Activated T-helper 2 cell treated with anti-CD3 and anti-CD28 coated beads, Interferon-gamma antibody, Interleukin-2, Interleukin-4, amounts not matched to agents 10 μg/mL and 5 μg/mL and 100 μg/mL, durations not matched to agents 14 hours and 24 hours and 36 hours (primary cell): ENCODE data around the gene SMPD4. TPM values are rescaled to one million over a fixed set of nuclear protein-coding genes. Genes with fewer than 3 reads are reported as not detected.
"Not testable (repeated sequence)": the region's sequence is repeated elsewhere in the genome, so short reads cannot be mapped to it uniquely, and the experiment has no call there.

Experiments used
- DNase-seq: peaks from one replicate; pipeline ENCODE4 v3.0.0; 2021; ENCODE audit warnings: low spot score
- H3K27ac Mint-ChIP-seq: one replicate; pipeline ENCODE4 v1.8.0; 2021; ENCODE audit warnings: mixed read lengths
- H3K27me3 Mint-ChIP-seq: one replicate; pipeline ENCODE4 v1.8.0; 2021; ENCODE audit warnings: low read depth, mixed read lengths
- H3K36me3 Mint-ChIP-seq: one replicate; pipeline ENCODE4 v1.8.0; 2021; ENCODE audit warnings: low read depth, mixed read lengths
- H3K4me1 Mint-ChIP-seq: one replicate; pipeline ENCODE4 v1.8.0; 2021; ENCODE audit warnings: low read depth, mixed read lengths
- H3K4me3 Mint-ChIP-seq: one replicate; pipeline ENCODE4 v1.8.0; 2021; ENCODE audit warnings: low read depth, mild to moderate bottlenecking, moderate library complexity, mixed read lengths
- H3K9me3 Mint-ChIP-seq: one replicate; pipeline ENCODE4 v1.8.0; 2021; ENCODE audit warnings: mixed read lengths
- intact Hi-C: fragments of 100-400 bp; cut with micrococcal nuclease; formaldehyde crosslinking; loops from one replicate; pipeline ENCODE4 v1.15.1; 2023
- total RNA-seq: library from RNA; stranded (reverse); gene quantifications from 2 replicates; pipeline ENCODE4 v1.2.3, GENCODE V29; 2022

Gene SMPD4
- total RNA-seq: 84.3 and 84.8 TPM in 2 replicates

- Mint-ChIP-seq H3K4me1 (peaks cover 9% of the 10 kb centered on the region), H3K27me3 (no peaks in the 10 kb centered on the region), H3K36me3 (peaks cover 27% of the 10 kb centered on the region), H3K9me3 (no peaks in the 10 kb centered on the region), H3K4me3 (peak within 1 kb of the TSS; percentile 92), H3K27ac (peak within 1 kb of the TSS; percentile 95)
- intact Hi-C loops: loop anchor here (1.0 to 5.0 kb wide), 3 partner anchors 151 to 1311 kb away; partner anchors contain the start of genes IMP4 and MZT2A
- peak; percentile 95 for DNase-seq
These were observed at the start of gene SMPD4 for GRCh38 chr2:130181325-130181879. Gene SMPD4, minus strand, starts transcription at chr2:130181602. Its CDS starts 5,010 bp downstream, at chr2:130176592.

- intact Hi-C loops, H3K36me3 Mint-ChIP-seq, H3K27ac Mint-ChIP-seq, H3K9me3 Mint-ChIP-seq, DNase-seq, H3K4me3 Mint-ChIP-seq, H3K4me1 Mint-ChIP-seq, H3K27me3 Mint-ChIP-seq: not testable (repeated sequence)
These were observed 49.5 kb upstream of the SMPD4 start for GRCh38 chr2:130230907-130231306.

GRCh38 chr2:130230376-130230775 is 49.0 kb upstream of the SMPD4 start:
- H3K36me3 Mint-ChIP-seq, DNase-seq, H3K27ac Mint-ChIP-seq, H3K27me3 Mint-ChIP-seq, H3K4me1 Mint-ChIP-seq, intact Hi-C loops, H3K9me3 Mint-ChIP-seq, H3K4me3 Mint-ChIP-seq: not testable (repeated sequence)

GRCh38 chr2:130229161-130229510 is 47.7 kb upstream of the SMPD4 start:
- intact Hi-C loops, H3K4me1 Mint-ChIP-seq, H3K27ac Mint-ChIP-seq, H3K9me3 Mint-ChIP-seq, H3K36me3 Mint-ChIP-seq, H3K27me3 Mint-ChIP-seq: not testable (repeated sequence)
- H3K4me3 Mint-ChIP-seq: peak overlapping the region; percentile 72
- DNase-seq: peak; percentile 62

GRCh38 chr2:130228467-130229160 is 47.2 kb upstream of the SMPD4 start:
- intact Hi-C loops, H3K4me3 Mint-ChIP-seq, H3K9me3 Mint-ChIP-seq, H3K27me3 Mint-ChIP-seq, H3K36me3 Mint-ChIP-seq, DNase-seq, H3K27ac Mint-ChIP-seq, H3K4me1 Mint-ChIP-seq: not testable (repeated sequence)

- H3K4me1 Mint-ChIP-seq, H3K4me3 Mint-ChIP-seq, H3K36me3 Mint-ChIP-seq, H3K27me3 Mint-ChIP-seq, H3K27ac Mint-ChIP-seq, intact Hi-C loops, DNase-seq, H3K9me3 Mint-ChIP-seq: not testable (repeated sequence)
These were observed 46.6 kb upstream of the SMPD4 start for GRCh38 chr2:130228005-130228404.

GRCh38 chr2:130222523-130222922 is 41.1 kb upstream of the SMPD4 start:
- DNase-seq, intact Hi-C loops, H3K4me1 Mint-ChIP-seq, H3K36me3 Mint-ChIP-seq, H3K9me3 Mint-ChIP-seq, H3K27me3 Mint-ChIP-seq, H3K27ac Mint-ChIP-seq: not testable (repeated sequence)
- H3K4me3 Mint-ChIP-seq: peak overlapping the region; percentile 5

- H3K36me3 Mint-ChIP-seq, H3K4me3 Mint-ChIP-seq, intact Hi-C loops, DNase-seq, H3K4me1 Mint-ChIP-seq, H3K9me3 Mint-ChIP-seq, H3K27me3 Mint-ChIP-seq, H3K27ac Mint-ChIP-seq: not testable (repeated sequence)
These were observed 39.1 kb upstream of the SMPD4 start for GRCh38 chr2:130220505-130220904.

- H3K4me1 Mint-ChIP-seq, H3K36me3 Mint-ChIP-seq, H3K4me3 Mint-ChIP-seq, DNase-seq, H3K27ac Mint-ChIP-seq, intact Hi-C loops, H3K9me3 Mint-ChIP-seq: not testable (repeated sequence)
- peaks cover 15% of the 10 kb centered on the region for H3K27me3 Mint-ChIP-seq
These were observed 37.7 kb upstream of the SMPD4 start for GRCh38 chr2:130219147-130219546.

- H3K36me3 Mint-ChIP-seq, intact Hi-C loops, H3K4me3 Mint-ChIP-seq, H3K4me1 Mint-ChIP-seq, DNase-seq, H3K9me3 Mint-ChIP-seq, H3K27ac Mint-ChIP-seq: not testable (repeated sequence)
- peaks cover 11% of the 10 kb centered on the region for H3K27me3 Mint-ChIP-seq
These were observed 25.6 kb upstream of the SMPD4 start for GRCh38 chr2:130207051-130207450.

- intact Hi-C loops, H3K27me3 Mint-ChIP-seq, H3K27ac Mint-ChIP-seq, H3K4me1 Mint-ChIP-seq, H3K4me3 Mint-ChIP-seq, H3K9me3 Mint-ChIP-seq, H3K36me3 Mint-ChIP-seq, DNase-seq: not testable (repeated sequence)
These were observed 21.7 kb upstream of the SMPD4 start for GRCh38 chr2:130203150-130203549.

- DNase-seq, H3K9me3 Mint-ChIP-seq, H3K27me3 Mint-ChIP-seq, intact Hi-C loops, H3K4me3 Mint-ChIP-seq, H3K4me1 Mint-ChIP-seq, H3K27ac Mint-ChIP-seq, H3K36me3 Mint-ChIP-seq: not testable (repeated sequence)
These were observed 21.1 kb upstream of the SMPD4 start for GRCh38 chr2:130202518-130202917.

- Mint-ChIP-seq H3K9me3 (no peaks in the 10 kb centered on the region), H3K4me1 (no peaks in the 10 kb centered on the region), H3K27ac (no peak within 1 kb of the TSS), H3K36me3 (no peaks in the 10 kb centered on the region), H3K4me3 (no peak within 1 kb of the TSS), H3K27me3 (no peaks in the 10 kb centered on the region)
- no peak for DNase-seq
- intact Hi-C loops: no loop called here
These were observed 16.9 kb upstream of the SMPD4 start, which contains the start of gene TUBA3E for GRCh38 chr2:130198343-130198742. Gene TUBA3E, minus strand, starts transcription at chr2:130198439. Its CDS starts 79 bp downstream, at chr2:130198360.
